A673 (cell line): ENCODE results near the gene SPAG16.
A peak's percentile ranks its signal among the peaks of the same experiment; 100 is the strongest.

ENCODE experiments used
- CTCF ChIP-seq: fragments of 300-800, 200-600 bp; sonication (generic); conservative IDR thresholded peaks from 2 replicates; pipeline ENCODE4 v1.5.1; 2017; ENCODE audit warnings: low read depth, mild to moderate bottlenecking, antibody characterized with exemption, low read length, moderate library complexity, mixed read lengths
- EZH2 ChIP-seq: fragments of 200-600 bp; sonication (generic); IDR thresholded peaks from 2 replicates; pipeline ENCODE4 v1.6.1; 2017; ENCODE audit warnings: borderline replicate concordance, low read depth, mild to moderate bottlenecking, mixed read lengths, antibody characterized with exemption, low read length; ENCODE audit not compliant: poor library complexity, severe bottlenecking

GRCh38 chr2:214311031-214311533, 1026.8 kb downstream of the SPAG16 start:
- peak; percentile 26; the same call in 1 of the 2 replicates for TF ChIP-seq CTCF
- no peak for TF ChIP-seq EZH2
